Tongue (tissue), 2 donors: ENCODE results near the gene GNPTG. TPM values are rescaled to one million over a fixed set of nuclear protein-coding genes. Genes with fewer than 3 reads are reported as not detected.
A peak's percentile ranks its signal among the peaks of the same experiment; 100 is the strongest.
"Not testable (repeated sequence)": the region's sequence is repeated elsewhere in the genome, so short reads cannot be mapped to it uniquely, and the experiment has no call there.

Source experiments
- DNase-seq: peaks from one replicate; pipeline ENCODE4 v3.0.0-alpha.2; 2015
- total RNA-seq: library from RNA; depleted of rRNA; stranded (reverse); fragments of >200 nt; gene quantifications from one replicate; pipeline ENCODE4 v1.2.3, GENCODE V29; 2014

GNPTG gene
- total RNA-seq, 1 donor from 2014 or later: 31.7 TPM

DNA sequence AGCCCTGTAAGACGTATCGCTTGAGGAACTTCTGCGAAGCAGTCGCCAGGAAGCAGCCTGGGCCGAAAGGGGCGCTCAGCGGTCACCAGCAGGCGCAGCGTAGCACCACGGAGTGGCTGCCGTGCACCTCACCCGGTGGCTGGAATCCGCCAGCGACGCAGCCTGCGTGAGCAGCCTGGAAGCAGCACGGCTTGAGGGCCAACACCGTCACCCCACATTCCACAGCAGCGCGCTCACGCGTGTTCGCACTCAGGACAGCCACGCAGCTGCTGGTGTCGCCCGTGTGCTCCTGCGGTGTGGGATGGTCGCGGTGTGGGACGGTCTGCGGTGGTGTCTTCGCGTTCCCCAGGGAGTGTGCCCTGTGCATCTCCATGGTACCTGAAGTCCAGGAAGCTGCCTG is 32.7 kb upstream of the GNPTG start:
- DNase-seq: no peak

DNA sequence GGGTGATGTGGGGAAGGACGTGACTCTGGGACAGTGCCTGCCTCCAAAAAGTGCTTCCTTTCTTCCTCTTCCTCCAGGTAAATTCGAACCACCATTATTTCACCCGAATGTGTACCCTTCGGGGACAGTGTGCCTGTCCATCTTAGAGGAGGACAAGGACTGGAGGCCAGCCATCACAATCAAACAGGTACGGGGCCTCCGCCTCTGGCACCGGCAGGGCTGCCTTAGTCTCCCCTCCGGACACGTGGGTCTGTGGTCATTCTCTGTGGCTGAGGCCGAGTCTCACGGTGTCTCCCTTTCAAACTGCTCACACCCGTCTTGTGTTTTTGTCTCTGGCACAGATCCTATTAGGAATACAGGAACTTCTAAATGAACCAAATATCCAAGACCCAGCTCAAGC is 31.6 kb upstream of the GNPTG start:
- DNase-seq: no peak

DNA sequence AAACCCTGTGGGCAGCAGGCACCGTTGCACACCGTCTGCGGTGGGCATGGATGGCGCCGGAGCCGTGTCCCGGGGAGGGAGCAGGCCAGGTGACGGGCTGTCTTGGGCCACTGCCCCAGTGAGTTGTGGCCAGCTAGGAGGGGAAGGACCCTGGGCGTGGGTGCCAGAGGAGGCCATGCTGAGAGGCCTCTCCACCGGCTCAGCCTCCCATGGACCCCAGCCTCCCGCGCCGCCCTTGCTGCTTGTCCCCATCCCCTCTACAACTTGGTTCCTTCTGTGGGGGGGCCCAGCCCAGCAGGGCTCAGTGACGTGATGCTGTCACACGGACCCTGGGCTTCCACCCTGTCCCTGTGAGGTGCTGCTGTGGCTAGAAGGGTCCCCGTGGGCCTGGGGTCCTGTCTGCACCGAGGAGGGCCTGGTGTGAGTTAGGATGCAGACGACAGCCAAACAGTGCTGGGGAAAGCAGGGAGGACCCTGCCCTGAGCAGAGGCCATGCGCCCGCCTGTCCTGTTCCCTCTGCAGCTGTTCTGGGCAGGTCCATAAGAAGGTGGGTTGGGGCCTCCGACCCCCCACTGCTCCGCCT is 31.0 kb upstream of the GNPTG start:
- DNase-seq: no peak

DNA sequence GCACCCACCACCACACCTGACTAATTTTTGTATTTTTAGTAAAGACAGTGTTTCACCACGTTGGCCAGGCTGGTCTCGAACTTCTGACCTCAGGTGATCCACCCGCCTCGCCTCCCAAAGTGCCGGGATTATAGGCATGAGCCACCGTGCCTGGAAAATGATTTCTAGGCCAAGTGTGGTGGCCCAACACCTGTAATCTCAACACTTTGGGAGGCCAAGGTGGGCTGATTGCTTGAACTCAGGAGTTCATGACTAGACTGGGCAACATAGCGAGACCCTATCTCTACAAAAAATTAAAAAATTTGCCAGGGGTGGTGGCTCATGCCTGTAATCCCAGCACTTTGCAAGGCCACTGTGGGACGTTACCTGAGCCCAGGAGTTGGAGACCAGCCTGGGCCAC is 29.3 kb upstream of the GNPTG start:
- DNase-seq: no peak

DNA sequence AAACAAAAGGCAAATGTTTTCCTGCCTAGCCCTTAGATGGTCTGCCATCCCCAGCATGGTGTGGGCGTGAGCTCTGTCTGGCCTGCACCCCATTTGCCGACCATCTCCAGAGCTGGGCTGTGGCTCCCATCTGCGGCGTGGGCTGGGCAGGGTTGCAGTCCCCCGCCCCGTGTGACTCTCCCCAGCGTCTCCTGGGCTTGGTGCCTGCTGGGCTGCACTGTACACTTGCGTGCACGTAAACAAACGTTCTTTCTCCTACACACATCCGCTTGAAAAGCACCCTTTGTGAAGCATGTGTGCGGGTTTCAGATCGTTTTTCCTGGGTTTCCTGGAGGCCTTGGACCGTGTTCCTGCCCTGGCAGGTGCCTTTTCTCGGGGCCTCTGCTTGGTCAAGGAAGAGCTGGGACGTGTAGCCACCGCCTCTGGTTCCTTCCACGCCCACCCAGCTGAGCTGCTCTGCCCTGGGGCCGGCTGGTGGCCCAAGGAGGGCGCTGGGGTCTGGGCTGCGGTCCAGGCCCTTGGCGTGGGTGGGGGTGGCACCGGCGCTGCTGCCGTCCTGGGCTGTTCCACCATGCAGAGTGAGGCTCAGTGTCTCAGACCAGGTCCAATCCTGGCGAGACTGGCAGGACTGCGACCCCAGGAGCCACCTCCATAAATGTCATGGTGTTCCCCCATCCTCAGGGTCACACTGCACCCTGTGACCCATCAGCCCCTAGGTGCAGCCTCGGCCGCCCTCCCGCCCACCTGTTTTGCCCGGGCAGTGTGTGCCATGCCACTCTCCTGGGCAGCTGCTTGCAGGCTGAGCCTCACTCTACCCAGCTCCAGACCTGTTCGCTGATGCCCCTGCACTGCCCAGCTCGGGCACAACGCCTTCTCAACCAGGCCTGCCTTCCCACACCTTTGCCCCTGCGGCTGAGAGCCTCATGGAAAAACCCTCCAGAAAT is 28.2 kb upstream of the GNPTG start:
- no peak for DNase-seq

DNA sequence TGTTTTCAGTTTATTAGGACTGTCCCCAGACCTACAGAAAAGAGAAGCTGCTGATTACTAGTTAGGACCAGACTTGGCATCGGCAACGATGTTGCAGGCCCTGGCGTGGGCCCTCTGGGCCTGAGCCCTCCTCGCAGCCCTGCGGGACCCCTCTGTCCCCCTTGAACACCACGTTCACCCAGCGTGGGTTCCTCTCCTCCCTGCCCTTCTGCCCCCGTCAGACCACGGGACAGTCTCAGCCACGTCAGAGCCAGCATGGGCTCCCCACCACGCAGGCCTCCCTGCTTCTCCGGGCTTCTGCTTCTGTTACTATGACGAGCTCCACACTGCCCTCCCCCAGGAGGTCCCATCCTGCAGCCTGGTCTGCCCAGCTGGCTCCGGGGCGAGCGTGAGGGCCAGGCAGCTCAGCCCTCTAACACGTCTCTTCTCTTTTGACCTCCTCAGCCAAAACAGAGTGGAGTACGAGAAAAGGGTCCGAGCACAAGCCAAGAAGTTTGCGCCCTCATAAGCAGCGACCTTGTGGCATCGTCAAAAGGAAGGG is 27.4 kb upstream of the GNPTG start:
- no peak for DNase-seq

DNA sequence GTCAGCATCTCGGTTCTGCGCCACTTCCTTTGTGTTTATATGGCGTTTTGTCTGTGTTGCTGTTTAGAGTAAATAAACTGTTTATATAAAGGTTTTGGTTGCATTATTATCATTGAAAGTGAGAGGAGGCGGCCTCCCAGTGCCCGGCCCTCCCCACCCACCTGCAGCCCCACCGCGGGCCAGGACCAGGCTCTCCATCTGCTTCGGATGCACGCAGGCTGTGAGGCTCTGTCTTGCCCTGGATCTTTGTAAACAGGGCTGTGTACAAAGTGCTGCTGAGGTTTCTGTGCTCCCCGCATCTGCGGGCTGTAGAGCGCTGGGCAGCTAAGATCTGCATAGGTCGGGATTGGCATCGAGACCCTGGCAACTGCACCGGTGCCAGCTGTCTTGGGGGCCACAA is 26.5 kb upstream of the GNPTG start:
- no peak for DNase-seq

DNA sequence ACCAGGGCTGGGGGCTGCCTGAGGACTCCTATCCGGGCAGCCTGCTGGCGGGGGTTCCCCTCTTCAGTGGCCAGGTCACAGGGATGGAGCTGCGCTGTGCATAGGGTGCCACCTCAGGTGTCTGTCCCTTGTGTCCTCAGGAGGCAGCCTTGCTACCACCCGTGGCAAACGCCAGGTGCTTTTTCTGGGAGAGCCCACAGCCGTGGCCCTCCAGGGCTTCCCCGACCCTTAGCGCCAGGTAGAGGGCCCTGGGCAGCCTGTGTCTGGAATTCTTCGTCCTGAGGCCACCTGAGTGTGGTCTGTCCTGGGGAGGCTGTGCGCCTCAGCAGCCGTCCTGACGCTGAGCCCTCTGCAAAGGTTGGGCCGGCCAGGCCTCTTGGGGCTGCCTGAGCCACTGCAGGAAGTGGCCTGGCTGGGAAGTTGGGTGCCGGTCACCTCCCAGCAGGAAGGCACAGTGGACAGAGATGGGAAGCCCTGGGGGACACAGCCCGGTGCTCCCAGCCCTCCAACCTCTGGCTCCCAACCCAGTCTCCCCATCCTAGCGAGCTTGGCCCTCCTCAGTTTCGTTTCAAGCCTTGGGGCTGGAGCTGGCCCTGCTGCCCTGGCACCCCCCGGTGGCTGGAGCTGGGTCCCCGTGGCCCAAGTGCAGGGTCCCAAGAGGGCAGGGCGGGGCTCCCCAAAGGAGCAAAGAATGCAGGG is 25.9 kb upstream of the GNPTG start:
- DNase-seq: no peak

DNA sequence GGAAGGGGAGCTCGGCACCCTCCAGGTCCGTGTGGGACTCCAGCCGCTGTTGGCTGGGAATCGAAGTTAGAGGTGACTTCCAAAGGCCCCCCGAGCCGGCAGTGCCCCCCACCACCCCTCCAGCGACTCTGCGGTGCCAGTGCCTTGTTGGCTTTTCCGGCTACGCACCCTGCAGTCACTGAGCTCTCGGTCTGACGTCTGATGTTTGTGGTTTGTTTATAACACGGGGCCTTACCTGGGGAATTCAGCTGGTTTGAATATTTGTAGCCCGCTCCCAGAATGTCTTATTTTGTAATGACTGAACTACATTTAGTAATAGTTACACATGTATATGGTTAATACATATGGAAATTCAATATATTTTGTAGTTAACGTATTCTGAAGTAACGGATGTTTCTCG is 25.3 kb upstream of the GNPTG start:
- DNase-seq: no peak

DNA sequence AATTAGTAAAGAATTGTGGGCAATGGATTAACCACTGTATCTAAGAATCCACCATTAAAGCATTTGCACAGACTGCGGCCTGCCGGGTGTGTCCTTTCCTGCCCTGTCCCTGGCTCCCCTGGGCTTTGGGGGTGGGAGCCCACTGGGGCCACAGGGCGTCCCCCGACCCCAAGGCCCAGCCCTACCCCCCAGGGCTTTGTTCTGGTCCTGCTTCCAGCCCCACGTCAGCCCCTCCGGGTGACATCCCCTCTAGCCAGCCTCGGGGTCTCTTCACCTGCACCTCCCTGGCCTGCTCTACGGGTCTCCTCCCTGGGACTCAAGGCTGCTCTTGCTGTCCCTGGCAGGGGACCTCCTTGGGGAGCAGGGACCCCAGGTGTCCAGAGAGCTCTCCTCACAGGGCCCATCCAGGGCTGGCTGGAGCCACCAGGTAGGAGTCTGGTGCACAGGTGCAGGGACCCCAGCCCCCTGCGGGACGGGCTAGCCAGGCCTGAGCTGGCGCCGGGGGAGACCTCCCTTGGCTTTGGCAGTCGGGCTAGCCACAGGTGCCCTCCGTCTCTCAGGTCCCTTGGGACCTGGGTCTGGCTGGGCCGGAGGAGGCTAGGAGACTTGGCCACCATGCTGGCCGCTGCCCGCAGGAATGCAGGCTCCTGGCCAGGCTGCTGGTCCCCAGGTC is 24.6 kb upstream of the GNPTG start:
- DNase-seq: no peak

DNA sequence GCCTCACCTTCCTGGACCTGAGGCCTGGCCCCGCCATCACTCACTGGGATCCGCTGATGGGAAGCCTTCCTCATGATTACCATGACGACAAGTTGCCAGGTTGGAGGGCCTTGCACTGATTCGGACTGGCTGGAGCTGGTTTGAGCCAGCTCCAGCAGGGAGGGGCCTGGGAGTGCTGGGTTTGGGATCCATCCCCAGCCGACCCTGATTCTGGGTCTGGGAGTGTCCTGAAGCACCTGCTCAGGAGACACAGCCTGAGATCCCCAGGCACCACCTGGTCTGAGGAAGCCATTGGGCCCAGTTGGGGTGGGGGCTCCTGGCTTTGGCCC is 24.1 kb upstream of the GNPTG start:
- no peak for DNase-seq

DNA sequence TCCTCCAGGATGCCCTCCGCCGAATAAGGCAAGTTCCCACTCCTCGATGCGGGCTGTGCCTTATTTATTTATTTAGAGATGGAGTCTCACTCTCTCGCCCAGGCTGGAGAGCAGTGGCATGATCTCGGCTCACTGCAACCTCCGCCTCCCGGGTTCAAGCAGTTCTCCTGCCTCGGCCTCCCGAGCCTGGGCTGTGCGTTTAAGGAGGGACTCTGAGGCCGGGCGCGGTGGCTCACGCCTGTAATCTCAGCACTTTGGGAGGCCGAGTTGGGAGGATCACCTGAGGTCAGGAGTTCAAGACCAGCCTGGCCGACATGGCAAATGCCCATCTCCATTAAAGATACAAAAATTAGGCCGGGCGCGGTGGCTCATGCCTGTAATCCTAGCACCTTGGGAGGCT is 23.6 kb upstream of the GNPTG start:
- DNase-seq: not testable (repeated sequence)

DNA sequence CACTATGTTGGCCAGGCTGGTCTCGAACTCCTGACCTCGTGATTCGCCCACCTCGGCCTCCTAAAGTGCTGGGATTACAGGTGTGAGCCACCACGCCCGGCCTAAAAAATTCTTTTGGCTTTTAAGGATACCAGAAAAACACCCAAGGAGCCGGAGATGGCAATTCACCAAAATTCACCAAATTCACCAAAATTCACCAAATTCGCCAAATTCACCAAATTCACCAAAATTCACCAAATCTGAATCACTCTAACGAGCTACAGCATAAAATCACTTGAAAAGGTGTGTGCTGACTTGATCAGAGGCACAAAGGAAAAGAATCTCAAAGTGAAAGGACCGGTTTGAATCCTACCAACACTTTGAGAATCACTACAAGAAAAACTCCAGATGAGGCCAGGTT is 22.8 kb upstream of the GNPTG start:
- not testable (repeated sequence) for DNase-seq

DNA sequence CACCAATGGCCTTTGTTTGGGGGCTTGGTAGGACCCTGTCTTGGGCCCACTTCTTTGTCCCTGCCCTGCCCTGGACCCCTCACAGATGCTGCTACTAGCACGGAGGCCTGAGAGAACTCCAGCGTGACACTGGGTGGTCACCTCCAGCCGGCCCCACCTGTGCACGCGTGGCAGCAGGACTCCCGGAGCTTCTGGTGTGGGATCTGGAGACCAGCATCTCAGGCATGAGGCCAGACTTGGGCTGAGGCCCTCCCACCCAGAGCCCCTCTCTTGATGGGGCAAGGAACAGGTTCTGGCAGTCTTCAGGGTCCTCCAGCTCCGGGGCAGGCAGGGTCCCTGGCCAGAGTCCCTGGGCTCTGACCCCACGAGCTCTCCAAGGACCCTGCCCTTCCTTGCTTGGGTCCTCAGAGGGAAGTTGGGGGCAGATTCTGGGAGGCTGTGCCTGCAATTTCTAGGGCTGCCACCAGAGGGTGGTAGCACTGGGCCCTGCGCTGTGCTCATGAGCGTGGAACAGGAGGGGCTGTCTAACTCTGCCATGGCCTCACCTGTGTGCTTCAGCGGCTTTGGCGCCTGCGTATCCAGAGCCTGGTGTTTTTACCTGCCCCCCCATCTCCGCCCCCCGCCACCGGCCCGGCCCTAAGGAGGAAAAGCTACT is 21.3 kb upstream of the GNPTG start:
- no peak for DNase-seq

DNA sequence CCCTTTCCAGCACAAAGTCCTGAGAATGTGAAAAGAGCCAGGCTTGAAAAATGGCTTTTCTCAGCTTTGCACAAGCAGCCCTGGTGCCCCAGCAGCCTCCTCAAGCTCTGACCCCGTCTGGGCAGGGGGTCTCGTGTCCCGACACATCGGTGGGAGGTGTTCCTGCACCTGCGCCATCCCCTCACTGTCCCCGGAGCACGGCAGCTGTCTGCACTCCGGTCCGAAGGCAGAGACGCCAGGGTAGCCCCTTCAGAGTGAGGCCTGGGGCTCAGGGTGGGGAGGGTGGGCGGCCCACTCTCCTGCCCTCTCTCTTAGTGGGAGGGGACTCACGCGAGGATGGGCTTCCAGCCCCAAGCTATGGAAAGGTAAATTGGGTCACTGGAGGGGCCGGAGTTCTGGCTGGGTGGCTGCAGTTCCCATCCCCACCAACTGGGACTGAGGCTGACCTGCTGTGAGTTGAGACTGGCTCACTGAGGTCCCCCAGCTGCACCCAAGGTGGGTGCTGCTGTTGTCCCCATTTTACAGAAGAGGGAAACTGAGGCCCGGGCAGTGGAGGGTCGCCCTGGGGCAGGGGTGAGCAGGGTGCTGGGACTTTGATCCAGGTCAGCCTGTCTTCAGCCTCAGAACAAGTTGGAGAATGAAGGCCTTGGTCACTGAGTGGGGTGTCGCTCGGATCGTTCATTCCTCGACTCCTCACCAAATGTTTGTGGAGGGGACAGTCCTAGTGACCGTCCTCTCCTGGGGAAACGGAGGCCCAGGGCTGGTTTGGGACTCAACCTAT is 20.6 kb upstream of the GNPTG start:
- DNase-seq: no peak

DNA sequence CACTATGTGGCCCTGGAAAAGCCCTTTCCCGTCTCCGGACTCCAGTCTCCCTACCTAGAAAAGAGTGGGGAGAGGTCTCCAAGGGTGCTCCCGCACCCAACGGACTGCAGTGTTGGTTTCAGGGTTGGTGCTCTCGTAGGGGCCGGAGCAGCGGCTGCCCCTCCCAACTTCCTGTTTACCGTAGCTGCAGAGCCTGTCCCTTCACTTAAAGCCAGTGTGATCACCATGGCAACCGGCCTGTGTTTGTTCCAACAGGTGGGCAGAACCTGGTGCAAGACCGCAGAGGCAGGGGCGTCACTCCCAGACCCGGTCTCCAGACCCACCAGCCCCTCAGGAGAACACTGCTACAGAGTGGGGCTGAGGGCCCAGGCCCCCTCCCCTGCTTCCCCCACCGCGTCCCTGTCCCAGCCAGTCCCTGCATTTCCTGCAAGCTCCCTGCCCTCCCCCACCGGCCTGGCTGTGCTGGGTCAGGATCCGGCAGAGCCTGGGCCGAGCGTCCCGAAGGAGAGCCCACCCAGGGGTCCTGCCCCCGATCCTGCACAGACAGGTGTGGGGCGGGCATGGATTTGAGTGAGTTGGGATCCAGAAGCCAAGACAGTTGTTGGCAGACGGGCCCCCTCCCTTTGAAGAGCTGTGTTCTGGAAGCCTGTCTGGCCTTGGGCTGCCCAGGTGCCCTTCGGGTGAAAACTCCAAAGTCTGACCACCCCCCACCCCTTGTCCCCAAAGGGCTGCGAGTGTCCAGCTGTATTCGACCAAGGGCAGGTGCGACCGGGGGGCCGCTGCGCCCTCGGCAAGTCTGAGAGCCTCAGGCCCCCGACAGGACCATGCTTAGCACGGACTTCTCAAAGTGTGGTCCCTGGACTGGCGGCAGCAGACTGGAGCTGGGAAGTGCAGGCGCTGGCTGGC is 19.8 kb upstream of the GNPTG start:
- DNase-seq: peak; percentile 68

DNA sequence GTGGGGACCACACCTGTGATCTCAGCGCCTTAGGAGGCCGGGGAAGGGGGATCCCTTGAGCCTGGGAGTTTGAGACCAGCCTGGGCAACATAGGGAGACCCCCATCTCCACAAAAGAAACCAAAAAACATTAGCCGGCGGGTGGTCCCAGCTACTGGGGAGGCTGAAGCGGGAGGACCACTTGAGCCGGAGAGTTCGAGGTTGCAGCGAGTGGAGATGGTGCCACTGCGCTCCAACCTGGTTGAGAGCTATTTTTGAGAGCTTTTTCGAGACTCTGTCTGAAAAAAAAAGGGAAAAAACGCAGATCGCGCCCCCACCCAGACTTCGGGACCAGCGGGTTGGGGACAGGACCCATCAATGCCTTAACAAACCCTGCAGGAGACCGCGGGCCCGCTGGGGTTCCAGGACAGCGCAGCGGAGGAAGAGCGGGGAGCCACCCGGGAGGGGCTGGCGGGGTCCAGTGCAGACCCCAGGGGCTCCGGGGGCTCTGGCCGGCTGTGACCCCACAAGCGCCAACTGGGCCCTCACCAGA is 19.0 kb upstream of the GNPTG start:
- DNase-seq: no peak

DNA sequence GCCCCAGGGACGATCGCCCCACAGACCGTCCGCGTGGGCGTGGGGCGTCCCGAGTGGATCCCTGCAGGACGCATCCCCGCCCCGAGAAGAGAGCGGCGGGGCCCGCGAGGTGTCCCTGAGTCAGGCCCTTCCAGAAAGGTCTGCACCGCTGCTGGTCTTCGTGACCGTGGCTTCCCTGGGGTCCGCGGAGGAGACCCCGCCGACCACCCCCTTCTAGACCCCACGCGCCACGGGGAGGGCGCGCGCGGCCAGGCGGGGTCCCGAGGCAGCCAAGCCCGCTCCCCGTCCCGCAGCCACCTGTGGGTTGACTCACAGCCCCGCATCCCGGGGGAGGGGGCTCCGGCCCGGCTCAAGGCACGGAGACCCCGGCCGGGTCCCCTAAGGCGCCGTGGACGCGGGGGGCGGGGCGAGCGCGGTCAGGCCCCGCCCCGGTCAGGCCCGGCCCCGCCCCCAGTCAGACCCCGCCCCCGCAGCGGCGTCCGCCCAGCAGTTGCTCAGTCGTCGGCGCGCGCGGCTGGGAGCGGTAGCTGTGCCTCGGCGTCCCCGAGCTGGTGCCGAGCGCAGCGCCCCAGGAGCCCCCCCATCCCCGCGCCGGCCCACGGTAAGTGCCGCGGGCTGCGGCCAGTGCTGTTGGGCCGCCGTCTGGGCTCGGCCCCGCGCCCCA is 18.4 kb upstream of the GNPTG start, which contains the start of gene BAIAP3:
Gene BAIAP3 (plus strand): TSS at position 497 of the 664 bp plus-strand sequence. CDS start 4,905 bp downstream, outside the sequence.
- DNase-seq: no peak
